Fibroblast of skin of scalp (primary cell): ENCODE results near the gene STK39.
A peak's percentile ranks its signal among the peaks of the same experiment; 100 is the strongest.
"Not testable (repeated sequence)": the region's sequence is repeated elsewhere in the genome, so short reads cannot be mapped to it uniquely, and the experiment has no call there.

Experiments used
- DNase-seq: peaks from one replicate; pipeline ENCODE4 v3.0.0-alpha.2; 2013

The STK39 gene

DNA sequence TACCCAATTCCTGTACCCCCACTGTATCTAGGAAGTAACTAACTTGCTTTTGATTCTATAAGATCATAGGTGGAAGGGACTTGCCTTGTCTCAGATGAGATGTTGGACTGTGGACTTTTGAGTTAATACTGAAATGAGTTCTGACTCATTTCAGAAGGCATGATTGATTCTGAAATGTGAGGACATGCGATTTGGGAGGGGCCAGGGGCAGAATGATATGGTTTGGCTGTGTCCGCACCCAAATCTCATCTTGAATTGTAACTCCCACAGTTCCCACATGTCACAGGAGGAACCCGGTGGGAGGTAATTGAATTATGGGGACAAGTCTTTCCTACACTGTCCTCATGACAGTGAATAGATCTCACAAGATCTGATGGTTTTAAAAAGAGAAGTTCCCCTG is 165.9 kb downstream of the STK39 start:
- not testable (repeated sequence) for DNase-seq

DNA sequence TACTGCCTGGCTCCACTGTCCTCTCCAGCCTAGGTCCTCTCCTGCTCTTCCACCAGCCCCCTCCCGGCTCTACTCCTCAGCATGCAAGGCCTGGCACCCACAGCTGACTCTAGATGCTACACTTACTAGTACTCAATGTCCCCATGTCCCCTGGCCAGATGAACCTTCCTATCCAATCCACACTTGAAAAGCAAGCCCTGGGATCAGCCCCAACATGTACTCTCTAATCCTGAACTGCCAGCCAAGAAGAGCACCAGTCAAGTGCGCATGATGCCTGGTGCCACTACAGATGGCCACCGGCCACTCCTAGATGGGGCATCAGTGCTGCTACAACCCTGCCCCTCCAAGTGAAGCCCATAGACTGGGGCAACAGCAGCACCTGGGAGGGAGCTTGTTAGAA is 168.2 kb downstream of the STK39 start:
- no peak for DNase-seq

DNA sequence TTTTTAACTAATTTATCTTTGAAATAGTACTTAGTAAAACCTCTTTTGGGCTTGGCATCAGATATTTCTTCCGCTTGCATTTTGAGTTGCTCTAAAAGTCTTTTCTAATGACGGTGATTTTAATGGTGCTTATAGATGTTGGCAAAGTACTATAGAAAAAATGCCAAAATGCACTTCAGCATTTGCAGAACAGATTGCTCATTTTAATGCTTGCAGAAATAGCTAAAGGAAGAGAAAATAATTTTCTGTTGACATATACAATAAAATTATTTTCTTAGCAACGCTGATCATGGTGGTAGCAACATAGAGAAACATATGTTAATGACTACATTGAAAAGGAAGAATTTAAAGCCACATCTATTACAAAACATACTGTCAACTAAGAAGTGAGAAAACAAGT is 170.7 kb downstream of the STK39 start:
- no peak for DNase-seq

DNA sequence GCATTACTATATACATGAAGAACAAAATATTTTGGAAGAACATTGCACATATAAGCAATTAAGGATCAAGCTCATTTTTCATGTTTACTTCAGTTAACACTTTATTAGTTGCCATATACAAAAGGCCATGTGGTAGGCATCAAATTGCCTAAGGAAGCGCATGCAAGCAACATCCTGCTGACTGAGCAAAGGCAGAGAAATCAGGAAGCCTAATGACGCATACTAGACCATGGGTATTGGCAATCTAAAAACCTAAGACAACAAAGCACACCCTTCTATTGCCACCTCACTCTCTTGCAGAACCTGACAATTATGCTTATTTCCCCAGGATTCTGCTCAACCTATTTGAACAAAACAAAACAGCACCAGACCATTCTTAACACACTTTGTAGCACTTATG is 171.9 kb downstream of the STK39 start:
- DNase-seq: no peak

DNA sequence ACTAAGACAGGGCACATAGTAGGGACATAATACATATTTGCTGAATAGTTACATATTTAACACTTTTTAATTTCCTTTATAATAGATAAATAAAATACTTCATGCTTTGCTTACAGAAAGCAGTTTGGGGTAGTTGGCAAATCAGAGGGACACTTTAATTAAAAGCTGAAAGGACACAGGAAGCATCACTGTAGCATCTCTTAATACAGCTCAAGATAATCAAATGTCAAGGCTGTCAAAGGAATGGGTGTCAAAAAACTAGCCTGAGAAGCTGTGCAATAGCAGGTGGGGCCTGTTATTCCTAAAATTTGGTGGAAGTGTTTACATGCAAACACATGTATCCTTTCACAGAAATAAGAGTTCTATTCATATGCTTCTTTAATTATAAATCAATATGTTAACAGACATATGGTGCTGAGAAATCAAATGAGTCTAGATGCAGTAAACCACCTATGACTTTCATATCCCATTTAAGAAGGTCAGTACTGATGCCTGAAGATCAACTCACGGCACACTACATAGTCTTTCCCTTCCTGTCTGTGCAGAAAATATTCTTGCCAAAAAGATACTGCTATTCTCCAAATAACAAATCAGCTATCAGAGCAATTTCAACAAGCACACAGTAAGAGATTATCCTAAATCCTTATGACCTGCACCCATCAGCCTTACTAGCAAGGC is 174.6 kb downstream of the STK39 start:
- no peak for DNase-seq

DNA sequence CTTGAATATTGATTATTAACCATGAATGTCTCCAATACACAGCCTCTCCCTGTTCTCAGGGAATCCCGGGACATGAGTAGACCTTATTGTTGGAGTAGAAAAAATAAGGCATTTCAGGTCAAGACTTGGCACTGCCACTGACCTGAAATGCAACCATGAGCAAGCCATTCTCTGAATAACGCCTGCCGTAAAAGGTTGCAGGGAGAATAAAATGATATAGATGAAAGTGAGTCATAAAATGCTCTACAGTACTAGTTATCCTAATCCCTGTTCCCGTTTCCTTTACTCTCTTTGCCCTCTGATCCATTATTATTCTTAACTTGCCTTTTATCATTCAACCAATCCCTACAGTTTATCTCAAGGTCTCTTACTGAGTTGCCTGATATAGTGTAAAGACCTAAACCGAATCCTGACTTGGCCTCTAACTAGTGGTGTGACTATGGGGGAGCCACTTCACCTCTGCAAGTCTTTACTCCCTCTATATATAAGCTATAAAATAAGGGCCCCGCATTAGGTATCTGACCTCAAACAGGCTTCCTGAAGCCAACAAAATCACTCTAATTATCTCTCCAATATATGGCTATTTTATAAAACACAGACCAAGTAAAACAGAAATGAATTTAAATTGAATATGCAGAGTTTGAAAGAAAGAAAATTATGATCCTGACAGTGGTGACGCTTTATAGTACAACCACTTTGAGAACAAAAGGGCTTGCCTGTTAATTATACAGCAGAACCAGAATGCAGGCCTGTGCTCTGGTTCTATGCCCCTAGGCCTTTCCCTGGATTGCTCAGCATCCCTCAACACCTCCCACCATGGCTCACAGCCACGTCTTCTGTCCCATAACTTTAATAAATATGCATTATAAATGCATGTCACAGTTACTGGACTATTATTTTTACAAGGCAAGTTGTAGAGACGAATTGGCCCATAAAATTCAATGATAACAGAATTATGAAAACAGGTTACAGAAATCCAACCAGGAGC is 183.1 kb downstream of the STK39 start:
- DNase-seq: no peak

DNA sequence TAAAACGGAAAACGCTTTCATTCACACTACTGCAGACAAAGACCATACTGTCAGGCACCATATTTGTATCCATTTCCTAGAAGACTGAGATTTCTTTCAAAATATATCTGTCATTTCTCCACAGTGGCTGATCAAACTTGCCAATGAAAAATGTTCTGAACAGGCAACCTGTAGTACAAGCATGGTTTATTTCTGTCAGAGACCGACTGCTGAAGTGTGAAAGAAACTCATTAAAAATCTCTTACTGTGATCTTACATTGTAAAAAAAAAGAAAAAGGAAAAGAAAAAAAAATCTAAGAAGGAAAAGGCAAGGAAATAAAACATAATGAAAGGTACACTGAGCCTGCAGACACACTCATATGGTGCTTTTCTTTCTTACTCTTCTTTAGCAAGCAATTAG is 184.5 kb downstream of the STK39 start:
- no peak for DNase-seq

DNA sequence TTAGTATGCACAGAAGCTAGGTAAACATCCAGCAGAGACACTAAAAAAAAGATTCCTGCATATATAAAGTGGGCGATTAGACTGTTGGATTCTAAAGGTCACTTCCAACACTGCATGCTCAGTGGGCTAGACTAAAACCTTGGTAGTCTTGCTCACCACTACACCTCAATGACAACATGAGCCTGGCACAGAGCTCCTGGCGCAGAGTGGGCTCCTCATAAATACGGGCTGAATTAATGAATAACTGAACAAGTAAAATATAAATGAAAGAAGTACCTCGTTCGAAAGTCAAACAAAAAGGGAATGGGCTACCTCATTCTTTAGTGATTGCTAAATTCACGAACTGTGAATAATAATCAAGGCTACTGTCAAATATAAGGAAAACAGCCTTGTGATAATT is 185.3 kb downstream of the STK39 start:
- no peak for DNase-seq

DNA sequence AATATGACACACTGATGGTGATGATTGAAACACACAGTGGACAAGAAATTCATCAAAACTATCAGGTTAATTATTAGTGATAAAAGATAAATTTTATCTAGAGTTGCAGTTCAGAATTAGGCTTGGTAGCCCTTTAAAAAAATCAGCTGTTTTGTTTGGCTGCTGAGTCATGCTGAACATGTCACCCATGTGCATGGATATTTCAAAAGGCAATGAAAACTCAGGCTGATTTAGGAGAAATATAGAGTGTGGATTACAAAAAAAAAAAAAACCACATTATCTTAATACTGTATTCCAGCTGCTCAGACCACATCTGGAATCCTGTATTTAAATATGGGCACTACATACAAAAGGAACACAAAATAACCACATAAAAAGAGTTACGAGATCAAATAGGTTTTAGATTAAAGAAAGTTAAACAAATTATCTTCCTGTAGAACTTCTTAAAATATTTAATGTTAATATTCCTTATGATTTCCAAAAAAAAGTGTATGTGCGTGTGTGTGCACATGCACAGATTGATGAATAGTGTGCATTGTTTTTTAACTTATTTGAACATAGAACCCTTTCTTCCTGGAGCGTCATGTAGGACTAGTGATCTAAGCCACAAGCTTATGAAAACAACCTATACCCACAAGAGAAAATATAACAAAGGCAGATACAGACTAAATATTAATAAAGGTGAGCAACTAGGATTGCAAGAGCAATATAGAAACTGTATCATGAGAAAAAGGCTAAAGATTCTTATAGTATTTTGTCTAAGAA is 186.2 kb downstream of the STK39 start:
- DNase-seq: peak; percentile 48

DNA sequence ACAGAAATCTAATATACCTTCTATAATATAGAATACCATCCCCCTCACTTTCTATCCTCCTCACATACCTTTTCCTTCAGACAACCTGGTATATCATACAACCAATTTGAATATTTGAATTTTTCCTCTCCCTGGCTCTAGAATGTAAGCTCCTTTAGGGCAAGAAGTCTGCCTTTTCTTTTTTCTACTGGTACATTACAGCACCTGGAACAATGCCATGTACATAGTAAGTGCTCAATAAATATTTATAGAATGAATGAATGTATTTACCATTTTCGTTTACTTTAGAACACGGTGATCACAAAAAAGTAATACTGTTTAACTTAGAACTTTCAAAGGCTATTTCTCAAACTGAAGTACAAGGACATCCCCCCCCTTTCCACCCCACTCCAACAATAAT is 187.6 kb downstream of the STK39 start:
- no peak for DNase-seq

DNA sequence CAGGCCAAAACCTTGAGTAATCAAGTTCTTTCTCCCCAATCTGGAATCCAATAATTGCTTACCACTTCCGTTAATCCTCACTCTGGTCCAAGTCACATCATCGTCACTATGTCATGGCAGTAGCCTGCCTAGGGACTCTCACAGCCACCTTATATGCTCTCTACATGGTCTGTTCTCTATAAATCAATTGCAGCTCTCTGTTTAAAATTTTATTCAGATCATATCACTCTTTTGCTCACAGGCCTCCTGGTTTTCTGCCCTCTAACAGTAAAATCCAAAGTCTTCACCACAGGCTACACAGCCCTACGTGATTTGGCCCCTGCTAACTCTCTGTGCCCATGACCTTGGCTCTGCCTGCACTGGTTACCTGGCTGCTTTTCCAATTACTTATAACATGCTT is 188.7 kb downstream of the STK39 start:
- DNase-seq: no peak

DNA sequence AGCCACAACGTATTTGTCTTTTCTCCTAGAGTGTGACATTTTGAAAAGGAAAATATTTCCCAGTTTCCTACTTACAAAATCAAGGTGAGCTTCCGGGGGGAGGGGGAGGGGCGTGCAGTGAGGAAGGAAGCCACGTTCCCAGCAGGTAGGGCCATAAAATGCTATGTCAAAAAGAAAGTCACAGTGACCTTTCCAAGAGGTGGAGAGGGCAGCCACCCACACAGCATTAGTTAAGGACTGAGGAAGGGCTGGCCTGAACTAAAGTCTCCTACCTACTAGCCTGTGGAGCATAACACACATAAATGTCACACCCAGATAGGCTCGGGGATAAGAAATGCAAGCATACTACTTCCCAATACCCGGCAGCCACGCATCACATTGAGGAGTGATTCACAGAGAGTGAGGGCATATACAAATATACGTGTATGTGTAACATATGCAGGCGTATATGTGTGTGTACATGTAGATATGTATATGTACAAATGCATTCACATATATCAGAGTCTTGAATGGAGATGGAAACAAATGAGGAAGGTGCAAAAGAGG is 191.1 kb downstream of the STK39 start:
- DNase-seq: no peak

DNA sequence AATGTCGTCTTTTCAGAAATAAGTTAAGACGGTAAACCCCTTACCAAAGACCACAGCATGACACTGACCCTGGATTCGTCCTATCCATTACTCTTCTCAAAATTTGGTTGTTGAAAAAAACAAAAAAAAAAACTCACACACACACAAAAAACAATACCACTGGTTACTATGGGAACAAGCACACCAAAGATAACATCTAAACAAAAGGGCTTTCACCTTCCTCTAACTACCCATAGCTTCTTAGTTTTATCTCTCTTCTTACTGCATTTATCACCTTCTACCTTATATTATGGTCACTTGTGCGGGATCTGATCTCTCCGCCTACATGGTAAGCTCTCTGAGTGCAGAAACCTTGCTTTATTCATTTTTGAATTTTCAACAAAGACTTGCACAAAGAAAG is 192.7 kb downstream of the STK39 start:
- DNase-seq: no peak

DNA sequence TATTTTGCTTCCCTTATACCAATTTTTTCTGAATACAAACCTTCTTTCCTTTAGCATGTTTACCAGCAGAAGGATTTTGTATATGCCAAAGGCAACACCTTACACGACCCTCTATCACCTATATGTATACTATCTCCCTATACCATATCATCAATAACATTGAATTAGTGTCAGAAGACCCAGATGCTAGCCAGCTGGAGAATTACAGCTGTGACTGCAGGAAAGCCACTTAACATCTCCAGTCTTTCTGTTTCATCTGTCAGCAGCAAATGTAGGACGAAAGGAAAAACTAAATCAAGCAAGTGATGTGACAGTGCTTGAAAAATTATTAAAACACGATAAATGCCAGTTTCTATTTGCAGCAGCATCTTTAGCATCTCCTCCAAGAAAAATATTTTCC is 193.7 kb downstream of the STK39 start:
- no peak for DNase-seq

DNA sequence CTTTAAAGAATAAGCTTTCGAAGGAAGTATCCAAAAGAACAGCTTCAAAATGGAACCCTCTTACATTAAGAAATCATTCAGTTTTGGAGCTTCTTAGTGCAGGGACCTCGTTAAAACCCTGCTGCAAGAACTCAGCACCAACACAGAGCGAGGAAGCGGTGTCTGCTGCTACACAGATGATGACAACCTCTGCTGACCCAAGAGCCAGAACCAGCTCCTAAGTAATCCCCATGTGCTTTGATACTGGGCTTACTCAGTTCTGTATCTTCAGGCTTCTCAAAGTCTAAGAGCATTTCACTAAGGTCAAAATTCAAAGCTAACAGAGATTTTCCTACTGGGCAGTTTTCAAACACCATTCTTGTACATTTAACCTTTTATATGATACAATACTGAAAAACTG is 194.6 kb downstream of the STK39 start:
- DNase-seq: no peak

DNA sequence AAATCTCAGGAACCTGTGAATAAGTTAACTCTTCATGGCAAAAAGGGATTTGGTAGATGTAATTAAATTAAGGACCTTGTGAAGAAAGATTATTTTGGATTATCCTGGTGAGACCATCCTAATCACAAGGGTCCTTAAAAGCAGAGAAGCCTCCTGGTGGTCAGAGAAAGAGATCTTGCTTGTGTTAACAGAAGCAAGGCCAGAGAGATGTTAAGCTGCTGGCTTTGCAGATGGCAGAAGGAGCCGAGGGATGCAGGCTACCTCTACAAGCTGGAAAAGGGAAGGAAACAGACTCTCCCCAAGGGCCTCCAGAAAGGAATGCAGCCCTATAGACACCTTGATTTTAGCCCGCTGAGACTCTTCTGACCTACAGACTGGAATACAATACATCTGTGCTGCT is 197.0 kb downstream of the STK39 start:
- no peak for DNase-seq

DNA sequence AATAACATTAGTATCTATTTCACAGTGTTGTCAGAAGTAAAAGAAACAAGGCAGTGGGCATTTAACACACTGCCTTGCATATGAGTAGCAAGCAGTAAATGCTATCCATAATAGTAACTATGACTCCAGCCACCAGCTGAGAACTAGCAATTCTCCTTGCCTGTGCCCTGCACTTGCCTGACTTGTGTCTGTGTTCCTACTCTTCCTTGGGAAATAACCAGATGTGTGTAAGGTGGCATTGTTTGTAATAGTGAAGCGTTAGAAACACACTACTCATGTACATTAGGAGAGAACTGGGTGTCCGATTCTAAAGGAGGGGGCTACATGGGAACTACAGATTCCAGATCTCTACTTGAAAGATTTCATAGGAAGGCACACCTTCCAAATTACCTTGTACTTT is 197.8 kb downstream of the STK39 start:
- no peak for DNase-seq

DNA sequence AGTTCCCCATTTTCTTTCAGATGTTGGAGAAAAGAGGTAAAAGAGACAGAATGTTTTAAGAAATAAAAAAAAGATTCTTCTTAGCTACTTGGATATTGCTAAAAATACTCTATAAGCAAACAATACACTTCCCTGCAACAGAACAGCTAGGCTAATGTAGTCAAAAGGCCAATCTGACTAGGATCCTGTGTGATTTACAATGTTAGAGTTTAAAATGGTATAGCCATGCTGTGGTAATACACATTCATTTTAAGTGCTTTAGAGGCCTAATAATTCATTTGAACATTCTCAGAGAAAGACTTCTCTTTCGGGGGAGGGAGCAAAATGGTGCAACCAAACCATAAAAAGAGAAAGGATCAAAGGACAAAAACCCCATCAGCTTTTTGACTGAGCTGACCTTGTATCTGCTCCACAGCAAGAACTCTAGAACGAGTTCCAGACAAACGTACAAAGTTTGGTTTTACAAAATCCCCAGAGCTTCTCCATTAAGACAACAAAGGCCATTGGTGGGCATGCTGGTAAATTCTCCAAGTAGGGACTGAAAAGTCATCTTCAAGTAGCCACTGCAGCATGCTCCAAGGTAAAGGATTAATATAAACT is 200.2 kb downstream of the STK39 start:
- no peak for DNase-seq

DNA sequence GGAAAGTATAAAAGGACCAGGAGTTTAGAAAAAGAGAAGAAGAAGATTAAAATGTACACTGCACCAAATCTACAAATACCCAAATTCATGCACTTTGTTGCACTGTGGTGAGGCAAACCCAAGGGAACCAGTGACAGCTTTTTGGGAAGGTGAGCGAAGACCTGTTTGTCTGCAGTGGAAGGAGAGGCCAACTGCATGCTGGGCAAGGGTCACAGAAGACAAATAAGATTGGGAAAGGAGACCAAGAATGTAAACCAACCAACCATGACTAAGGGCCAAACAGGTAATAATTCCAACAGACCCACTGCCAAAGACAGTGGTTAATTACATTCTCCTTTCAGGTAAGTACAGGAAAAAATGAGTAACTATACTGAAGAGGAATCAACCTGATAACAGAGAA is 202.8 kb downstream of the STK39 start:
- DNase-seq: no peak

DNA sequence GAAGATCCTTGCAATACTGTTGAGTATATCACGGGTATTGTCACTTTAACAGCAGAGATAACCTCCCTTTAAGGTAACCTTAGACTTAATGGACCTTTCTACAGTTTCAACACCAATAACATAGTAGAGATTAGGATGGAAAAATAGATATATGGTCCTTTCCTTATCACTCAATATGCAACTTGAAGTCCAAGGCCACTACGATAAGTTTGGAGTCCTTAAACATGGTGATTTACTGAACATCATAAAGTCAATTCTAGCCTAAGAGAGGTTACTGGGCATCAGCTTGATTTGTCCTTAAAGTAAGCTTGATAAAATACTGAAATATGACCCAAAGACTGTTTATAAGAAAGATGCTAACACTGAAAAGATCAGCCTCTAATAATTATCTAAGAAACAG is 203.2 kb downstream of the STK39 start:
- no peak for DNase-seq

DNA sequence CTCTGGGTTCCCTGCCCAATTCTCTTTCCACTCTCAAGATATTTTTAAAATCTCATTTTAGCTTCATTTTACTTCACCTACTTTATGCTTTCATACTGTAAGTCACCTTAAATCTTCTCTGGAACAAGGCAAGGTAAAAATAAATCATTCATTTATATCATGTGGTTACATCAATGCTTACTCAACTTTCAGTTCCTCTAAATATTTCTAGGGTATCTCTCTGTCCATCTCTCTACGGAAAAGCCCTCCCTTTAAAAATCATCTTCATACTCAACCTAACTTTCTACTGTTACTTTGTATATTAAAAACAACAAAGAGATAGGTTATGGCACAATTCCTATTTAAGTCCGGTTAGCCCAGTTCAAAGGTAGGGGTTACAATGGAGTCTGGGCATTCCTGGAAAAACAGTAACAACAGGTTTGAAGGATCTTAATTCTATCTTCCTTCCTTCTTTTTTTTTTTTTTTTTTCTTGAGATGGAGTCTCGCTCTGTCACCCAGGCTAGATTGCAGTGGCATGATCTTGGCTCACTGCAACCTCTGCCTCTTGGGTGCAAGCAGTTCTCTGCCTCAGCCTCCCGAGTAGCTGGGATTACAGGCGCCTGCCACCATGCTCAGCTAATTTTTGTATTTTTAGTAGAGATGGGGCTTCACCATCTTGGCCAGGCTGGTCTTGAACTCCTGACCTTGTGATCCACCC is 205.1 kb downstream of the STK39 start:
- DNase-seq: not testable (repeated sequence)

DNA sequence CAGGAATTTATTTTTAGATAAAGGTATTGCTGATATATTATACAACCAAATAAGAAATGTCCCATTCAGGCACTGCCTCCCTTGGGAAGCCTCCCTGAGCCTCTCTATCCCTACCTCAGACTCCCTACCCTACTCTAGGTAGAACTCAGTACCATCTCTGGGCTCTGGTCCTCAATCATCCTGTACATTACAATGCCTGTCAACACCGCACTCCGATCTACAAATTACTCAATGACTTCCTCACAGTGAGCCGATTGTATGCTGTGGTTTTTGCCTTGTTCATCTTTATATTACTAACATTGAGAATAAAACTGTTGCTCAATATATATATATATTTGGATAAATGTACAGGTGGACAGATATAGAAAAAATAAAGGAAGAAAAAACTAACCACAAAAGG is 207.5 kb downstream of the STK39 start:
- no peak for DNase-seq
